Stimulated activated CD8-positive, alpha-beta memory T cell treated with anti-CD3 and anti-CD28 coated beads, Interleukin-7, amount 100 ng/mL, for 1 hour (primary cell): ENCODE data around the gene SREBF1.

Source experiments
- DNase-seq, 2 donors: peaks; one replicate each; pipeline ENCODE4 v3.0.0-alpha.2; 2020; ENCODE audit warnings: low read depth in 2 of 2

The SREBF1 gene

GRCh38 chr17:17781591-17782496, 54.9 kb downstream of the SREBF1 start:
- DNase-seq: no peak

- DNase-seq: no peak
Measured at GRCh38 chr17:17780922-17781590, 55.7 kb downstream of the SREBF1 start.

GRCh38 chr17:17779015-17779611, 57.7 kb downstream of the SREBF1 start:
- DNase-seq: no peak

DNA sequence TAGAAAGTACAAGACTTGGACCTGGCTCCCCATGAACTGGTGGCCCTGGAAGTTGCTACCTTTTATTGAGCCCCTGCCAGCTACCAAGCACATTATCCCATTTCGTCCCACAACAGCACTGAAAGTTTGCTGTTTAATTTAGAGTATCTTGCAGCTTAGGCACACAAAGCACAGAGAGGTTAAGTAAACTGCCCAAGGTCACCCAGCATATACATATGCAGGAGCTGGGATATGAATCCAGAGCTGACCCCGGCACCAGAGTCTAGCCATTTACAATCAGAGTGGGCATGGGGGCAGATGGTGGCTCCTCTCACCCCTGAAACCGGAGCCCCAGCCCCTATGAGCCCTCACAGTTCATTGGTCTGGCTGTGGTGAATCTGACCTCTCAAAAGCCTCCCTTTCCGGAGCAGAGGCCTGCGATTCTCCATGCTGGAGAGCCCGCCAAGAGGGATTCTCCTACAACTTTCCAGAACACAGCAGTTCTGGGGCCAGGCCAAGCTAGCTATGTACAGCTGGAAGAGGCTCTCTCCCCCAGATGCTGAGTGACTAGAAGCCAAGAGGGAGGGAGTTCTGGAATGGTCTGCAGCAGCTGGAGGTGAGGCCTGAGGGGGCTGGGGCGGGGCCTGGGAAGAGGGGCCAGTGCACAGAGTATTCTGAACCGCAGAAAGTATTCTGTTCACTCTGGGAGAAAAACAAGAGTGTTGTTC, 58.3 kb downstream of the SREBF1 start:
- DNase-seq: no peak

DNA sequence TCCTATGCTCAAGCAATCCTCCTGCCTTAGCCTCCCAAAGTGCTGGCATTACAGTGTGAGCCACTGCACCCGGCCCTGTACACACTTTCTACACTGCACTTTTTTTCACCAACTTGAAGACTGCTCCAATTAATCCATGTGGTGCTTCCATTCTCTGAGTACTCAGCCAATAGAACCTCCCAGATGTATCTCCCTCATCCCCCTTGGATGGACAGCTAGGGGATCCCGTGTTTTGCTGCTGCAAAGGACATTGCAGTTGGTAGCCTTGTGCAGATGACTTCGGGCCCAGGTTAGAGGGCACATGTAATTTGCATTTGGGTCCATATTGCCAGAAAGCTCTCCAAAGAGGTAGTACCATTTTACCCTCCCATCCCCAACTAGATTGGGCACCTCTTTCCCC, 59.9 kb downstream of the SREBF1 start:
- DNase-seq: no peak

GRCh38 chr17:17774009-17774881, 62.5 kb downstream of the SREBF1 start:
- DNase-seq: no peak

DNA sequence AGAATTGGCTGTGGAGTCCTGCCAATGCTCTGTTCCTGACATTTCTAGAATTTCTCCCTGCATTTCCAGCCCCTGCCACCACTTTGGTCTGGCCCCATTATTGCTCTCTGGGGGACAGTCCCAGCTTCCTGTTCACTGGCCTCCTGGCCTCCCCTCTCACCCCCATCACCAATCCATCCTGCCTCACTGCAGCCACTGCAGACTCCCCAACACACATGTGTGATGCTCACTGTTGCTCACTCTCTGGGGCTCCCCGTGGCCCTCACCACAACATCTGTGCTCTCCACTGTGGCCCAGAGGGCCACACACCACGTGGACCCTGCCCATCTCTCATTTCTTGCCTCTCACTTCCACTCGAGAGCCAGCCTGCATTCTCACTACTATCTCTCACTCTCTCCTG, 64.6 kb downstream of the SREBF1 start:
- DNase-seq: no peak

DNA sequence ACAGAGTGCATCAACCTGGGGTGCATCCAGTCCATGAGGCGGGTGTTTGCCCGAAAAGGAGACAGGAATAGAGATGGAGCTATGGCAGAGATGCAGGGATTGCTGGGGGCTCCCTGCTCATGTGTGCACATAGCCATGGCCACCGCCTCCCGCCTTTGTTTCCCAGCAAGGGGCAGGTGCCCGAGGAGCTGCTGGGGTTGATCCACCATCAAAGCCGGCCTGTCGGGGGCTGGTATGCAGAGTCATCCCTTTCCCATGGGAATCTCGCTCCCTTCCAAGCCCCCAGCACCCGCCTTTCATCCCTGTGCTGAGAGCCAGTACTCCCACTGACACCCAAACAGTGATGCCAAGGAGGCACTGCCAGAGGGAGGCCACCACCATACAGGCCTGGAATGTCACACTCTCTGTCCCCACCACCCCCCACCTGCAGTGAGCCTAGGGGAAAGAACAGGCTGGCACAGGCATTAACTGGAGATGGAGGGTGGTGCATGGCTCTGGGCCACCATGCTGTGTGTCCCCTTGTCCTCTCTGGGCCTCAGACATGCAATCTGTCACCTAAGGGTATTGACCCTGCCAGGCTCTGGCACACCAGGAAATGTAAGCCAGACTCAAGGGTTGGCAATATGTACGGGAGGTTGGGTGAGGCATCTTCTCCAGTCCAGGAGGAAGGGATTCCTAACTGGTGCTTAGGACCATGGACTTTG, 65.1 kb downstream of the SREBF1 start:
- DNase-seq: no peak

DNA sequence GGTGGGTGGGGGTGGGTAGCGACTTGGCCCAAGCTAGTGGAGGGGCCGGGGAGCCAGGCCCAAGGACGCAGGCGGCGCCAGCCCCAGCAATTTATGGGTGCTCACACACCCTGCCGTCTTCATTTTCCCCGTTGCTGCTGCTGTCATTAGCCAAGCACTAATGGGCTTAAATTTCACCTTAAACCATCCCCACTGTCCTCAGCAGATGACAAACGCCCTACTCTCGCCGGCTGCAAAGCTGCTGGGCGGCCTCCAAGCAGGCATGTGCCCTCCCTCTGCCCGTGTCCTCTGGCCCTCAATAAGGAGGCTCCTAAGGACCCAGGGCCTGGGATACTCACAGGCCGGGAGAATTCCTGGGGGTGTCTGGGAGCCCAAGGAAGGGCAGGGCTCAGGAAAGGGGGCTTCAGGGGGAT, 66.1 kb downstream of the SREBF1 start:
- no peak for DNase-seq

DNA sequence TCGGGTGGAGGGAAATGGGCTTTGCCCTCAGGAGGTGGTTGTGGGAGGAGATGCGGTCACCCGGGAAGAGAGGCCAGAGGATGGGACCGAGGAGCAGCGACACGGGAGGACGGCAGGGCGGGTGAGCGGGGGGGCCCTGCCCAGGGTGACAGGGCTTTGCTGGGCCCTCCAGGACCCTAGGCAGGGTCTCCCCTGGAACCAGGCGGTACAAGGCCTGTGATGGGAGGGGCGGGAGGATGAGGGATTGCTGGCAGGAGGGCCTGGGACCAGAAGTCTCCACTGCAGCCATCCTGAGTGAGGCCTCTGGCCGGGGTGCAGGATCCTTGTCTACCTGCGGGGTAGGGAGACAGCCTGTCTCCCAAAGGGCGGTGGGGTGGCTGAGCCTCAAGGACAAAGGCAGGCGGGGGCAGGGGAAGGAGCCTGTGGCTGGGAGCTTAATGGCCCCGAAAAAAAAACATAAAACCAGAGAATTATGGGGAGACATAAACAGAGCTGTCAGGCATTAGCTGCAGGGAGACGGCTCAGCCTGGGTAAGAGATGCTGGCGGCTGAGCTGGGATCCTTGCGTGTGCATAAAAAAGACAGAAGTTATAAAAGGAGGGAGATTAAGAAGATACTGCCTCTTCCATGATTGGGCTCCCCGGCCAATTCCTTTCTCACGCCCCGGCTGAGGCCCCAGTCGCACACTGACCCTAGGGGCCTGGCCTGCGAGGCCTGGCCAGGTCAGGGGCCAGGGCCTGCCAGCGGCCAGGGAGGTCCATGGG, 66.7 kb downstream of the SREBF1 start:
- no peak for DNase-seq

- no peak for DNase-seq
Measured at GRCh38 chr17:17768424-17769088, 68.2 kb downstream of the SREBF1 start.

DNA sequence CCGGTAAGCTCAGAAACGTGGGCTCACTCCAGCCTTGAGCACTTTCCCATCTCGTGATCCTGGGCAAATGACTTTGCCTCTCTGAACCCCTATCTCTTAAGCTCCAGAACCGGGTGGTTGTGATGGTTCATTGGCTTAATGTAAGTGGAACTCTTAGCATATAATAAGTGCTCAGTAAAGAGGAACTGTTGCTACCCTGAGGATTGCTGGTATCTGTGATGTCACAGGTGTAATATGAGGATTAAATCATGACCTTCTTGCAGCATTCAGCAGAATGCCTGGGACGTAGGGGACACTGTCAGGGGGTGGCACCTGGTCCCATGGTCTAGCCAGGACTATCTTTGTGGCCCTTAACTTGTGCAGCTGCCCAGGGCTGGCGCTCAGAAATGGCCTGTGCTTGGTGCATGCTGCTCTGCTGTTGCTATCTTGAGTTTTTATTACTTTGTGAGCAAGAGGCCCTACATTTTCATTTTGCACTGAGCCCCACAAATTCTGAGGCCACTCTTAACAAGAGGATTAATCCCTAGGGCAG, 68.8 kb downstream of the SREBF1 start:
- DNase-seq: no peak

DNA sequence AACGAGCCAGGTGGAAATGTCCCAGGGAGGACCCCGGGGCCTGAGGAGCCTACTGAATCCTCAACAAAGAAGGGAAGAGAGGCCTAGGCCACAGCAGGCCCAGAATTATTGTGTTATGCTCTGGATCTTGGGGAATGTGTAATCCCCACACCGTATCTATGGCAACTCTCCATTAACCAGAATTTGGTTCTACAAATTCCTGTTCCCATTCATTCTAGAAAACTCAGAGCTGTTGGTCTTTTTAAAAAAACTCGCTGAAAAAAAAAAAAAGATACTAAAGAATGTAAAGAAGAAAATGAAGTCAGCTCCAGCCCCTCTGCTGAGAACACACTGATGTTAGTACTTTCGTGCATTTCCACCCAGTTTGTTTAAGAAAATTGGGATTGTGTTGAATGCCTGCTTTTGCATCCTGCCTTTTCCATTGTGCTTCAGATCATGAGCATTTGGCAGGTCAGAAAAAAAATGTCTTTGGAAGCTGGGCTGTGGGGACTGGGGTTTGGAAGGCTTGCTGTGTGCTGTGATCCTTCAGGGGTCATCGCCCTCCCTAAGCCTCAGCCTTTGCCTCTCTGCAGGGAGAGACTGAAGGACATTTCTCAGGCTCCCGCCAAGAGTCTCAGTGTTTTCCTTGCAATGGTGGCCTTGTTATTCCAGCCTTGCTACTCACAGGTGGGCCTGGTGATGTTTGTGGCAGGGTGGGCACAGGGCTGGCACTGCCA, 69.5 kb downstream of the SREBF1 start:
- no peak for DNase-seq

DNA sequence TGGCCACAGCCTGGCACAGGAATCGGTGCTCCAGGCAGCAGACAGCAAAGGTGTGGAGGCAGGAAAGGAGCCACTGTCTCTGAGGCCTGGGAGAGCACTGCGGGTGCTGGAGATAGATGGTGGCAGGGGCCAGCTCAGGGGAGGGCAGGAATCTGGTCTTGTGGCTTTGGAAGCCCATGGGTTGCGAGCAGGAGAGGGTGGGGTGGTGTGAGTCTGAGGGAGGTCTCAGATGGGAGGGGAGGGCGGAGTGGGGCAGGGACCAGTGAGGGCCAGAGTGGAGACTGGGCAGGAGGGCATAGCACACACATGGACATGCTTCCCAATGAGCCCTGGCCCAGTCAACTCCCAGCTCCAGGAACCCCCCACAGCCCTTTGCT, 70.1 kb downstream of the SREBF1 start:
- DNase-seq: no peak

DNA sequence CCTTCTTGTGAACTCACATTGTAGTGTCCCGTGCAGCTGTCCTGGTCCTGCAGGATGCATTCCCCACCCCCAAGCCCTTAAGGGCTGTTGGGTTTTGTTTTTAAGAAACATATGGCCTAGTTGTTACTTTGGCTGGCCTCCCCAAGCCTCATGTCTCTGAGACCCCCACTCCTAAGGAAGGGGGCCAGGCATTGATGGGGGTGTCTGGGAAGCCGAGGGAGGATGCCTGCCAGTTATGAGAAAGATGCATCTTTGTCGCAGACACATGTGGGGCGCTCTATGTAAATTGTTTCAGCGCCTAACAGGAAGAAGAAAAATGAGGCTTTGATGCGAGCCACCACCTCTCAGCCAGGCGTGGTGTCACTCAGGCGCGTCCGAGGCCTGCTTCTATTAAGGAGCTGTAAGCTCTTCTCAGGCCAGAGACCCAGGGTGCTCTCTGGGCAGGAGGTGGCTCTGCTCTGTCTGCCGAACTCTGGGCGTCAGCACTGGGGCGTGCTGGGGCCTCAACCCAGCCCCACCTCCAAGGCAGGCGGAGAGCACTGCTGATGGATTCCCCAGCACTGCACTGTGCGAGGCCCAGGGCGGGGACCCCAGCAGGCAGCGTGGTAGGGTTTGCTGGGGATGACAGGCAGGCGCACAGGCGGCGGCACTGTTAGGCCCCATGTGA, 70.6 kb downstream of the SREBF1 start:
- DNase-seq: no peak

DNA sequence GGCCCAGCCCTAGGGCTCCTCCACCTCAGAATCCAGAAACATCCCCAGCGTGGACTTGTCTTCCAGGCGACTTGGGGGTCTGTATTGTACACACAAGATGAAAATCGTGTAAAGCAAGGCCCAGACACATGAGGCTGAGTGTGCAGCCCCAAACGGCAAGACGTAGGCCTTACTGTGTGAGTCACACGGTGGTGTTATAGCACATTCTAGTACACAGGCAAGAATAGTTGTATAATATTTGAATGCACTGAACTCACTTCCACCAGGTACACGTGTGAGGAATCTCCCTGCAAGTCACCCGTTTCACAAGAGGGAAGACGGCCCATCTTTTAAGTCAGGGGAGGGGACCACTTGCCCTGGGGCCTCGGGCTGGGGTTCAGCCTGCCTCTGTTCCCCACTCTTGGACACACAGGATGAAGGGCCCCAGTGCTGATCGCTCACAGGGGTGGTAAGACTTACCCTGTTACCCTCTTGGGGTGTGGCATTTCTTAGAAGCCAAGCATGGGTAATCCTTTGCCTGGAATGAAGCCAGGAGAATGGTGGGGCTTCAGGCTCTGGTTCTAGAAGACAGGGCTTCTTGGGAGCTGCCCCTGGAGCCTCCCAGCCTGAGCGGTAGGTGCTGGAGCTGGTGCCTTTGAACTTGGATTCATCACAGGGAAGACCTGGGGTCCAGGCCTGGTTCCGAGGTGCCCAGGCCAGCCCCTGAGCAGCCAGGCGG, 71.3 kb downstream of the SREBF1 start:
- DNase-seq: no peak

DNA sequence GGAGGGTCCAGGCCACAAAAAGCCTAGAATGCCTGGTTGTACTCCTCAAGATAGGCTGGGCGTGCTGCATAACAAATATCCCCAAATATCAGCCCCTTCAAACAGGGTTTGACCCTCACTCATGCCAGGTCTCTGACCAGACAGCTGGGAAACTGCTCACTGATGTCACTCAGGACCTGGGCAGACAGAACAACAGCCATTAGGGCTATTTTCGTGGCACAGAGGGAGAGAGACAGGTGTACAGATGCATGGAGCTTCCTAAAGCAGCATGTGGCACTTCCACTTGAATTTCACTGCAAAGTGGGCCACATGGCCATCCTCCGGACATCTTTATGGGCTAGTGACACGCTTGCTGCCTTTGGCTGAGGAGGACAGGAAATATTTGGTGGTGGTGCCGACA, 73.1 kb downstream of the SREBF1 start:
- no peak for DNase-seq
